Mammary microvascular endothelial cell (primary cell): ENCODE measurements around the gene CHD6. TPM values are rescaled to one million over a fixed set of nuclear protein-coding genes. Genes with fewer than 3 reads are reported as not detected.

Source experiments
- total RNA-seq: library from RNA; depleted of rRNA; stranded (reverse); fragments of >200 nt; gene quantifications from 2 replicates; pipeline ENCODE4 v1.2.3, GENCODE V29; 2015

Gene CHD6, protein sequence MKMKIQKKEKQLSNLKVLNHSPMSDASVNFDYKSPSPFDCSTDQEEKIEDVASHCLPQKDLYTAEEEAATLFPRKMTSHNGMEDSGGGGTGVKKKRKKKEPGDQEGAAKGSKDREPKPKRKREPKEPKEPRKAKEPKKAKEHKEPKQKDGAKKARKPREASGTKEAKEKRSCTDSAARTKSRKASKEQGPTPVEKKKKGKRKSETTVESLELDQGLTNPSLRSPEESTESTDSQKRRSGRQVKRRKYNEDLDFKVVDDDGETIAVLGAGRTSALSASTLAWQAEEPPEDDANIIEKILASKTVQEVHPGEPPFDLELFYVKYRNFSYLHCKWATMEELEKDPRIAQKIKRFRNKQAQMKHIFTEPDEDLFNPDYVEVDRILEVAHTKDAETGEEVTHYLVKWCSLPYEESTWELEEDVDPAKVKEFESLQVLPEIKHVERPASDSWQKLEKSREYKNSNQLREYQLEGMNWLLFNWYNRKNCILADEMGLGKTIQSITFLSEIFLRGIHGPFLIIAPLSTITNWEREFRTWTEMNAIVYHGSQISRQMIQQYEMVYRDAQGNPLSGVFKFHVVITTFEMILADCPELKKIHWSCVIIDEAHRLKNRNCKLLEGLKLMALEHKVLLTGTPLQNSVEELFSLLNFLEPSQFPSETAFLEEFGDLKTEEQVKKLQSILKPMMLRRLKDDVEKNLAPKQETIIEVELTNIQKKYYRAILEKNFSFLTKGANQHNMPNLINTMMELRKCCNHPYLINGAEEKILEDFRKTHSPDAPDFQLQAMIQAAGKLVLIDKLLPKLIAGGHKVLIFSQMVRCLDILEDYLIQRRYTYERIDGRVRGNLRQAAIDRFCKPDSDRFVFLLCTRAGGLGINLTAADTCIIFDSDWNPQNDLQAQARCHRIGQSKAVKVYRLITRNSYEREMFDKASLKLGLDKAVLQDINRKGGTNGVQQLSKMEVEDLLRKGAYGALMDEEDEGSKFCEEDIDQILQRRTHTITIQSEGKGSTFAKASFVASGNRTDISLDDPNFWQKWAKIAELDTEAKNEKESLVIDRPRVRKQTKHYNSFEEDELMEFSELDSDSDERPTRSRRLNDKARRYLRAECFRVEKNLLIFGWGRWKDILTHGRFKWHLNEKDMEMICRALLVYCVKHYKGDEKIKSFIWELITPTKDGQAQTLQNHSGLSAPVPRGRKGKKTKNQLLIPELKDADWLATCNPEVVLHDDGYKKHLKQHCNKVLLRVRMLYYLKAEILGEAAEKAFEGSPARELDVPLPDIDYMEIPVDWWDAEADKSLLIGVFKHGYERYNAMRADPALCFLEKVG (N-terminal part only)
- total RNA-seq = 9.5 and 11.1 TPM in 2 replicates

DNA sequence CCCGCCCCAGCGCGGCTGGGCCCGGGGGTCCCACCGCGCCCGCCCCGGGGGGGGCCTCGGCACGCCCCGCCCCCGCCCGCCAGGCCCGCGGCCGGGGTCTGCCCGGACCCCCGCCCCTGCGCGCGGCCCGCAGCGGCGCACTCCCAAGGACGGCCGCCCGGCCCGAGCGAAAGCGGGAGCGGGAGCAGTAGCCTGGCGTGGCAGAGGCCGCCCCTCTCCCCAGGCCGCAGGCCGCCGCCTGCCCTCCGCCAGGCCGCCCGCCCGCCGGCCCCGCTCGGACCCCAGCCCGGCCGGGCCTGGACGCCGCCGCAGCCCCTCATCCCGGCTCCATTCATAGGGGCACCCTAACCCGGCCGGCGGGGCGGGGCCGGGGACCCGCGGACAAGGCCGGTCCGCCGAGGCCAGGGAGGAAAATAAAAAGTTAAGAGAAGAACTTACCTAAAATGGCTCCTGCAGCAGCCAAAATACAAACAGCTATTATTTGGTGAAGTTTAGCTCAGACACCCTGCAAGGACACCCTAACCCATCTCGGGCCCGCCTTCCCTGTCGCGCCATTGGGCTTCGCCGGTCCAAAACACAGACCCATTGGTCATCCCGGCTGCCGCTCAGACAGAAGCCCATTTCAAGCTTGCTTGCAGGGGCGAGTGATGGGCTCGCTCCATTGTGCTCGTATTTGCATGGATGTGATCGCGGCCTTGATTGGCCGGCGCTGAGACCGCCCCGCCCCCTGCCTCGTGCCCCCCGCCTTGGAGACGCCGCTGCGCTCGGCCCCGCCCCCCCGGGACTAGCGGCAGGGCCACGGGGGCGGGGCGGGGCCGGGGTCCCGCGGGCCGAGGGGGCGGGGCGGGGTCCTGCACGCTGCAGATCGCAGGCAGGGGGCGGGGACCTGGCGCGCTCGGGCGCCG, at the start of gene CHD6:
TSS of gene CHD6 (minus strand) at position 476 of the 905 bp plus-strand sequence. CDS start 67,040 bp downstream, outside the sequence.

DNA sequence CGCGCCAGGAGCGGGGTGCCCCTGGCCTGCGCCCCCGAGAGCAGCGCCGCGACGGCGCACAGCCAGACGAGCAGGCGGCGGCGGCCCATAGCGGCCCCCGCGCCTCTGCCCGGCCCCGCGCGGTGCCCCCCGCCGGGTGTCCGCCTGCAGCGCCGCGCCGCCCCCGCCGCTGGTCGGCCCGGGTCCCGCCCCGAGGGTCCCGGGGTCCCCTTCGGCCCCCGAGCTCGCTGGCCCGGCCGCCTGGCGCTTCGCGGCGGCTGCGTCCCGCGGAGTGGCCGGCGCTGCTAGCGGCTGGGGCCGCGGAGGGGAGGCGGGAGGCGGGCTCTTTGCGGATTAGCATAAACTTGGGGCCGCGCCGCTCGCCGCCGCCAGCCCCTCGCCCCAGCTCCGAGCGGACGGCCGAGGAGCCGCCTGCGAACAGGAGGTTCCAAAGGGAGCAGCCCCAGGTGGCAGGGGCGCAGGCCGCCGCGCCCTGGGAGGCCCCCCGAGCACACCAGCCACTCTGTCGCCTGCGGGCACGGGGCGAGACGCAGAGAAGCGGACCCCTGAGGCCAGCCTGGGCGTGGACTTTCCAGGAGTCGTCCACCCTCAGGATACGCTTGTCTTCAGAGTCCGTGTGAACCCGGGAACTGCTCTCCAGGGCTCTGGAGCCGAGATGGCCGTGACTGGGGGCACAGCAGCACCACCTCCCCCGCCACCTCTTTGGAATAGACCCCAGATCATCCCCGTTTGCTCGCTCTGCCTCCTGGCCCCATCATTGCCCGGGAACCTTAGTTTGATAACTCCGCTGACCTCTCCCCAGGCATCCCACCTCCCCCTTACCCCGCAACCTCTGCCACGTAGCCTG, 251.4 kb downstream of the CHD6 start, which contains the start of gene EMILIN3:
TSS of gene EMILIN3 (minus strand) at position 273 of the 847 bp plus-strand sequence. CDS start at position 89, 184 bp downstream.

